GM18519 (cell line): ENCODE data around the gene PPP1R12B.
A peak's percentile ranks its signal among the peaks of the same experiment; 100 is the strongest.
"Not testable (repeated sequence)": the region's sequence is repeated elsewhere in the genome, so short reads cannot be mapped to it uniquely, and the experiment has no call there.

Experiments
- ATAC-seq: cut with Tn5 transposase; IDR thresholded peaks from one replicate; pipeline ENCODE4 v1.9.1; 2021; ENCODE audit warnings: mild to moderate bottlenecking, moderate library complexity; ENCODE audit not compliant: unreplicated experiment, low FRiP score

The PPP1R12B gene

GRCh38 chr1:202593845-202594244 is 245.3 kb downstream of the PPP1R12B start:
- ATAC-seq, result no peak

- ATAC-seq, result no peak
Measured at GRCh38 chr1:202596638-202597037, 248.1 kb downstream of the PPP1R12B start.

GRCh38 chr1:202597090-202597761 is 248.7 kb downstream of the PPP1R12B start:
- no peak for ATAC-seq

- ATAC-seq, result no peak
Measured at GRCh38 chr1:202599669-202600431, 251.4 kb downstream of the PPP1R12B start.

GRCh38 chr1:202600432-202601041 is 252.0 kb downstream of the PPP1R12B start:
- no peak for ATAC-seq

GRCh38 chr1:202603435-202603834 is 254.9 kb downstream of the PPP1R12B start:
- ATAC-seq, result no peak

- no peak for ATAC-seq
Measured at GRCh38 chr1:202605515-202605914, 257.0 kb downstream of the PPP1R12B start.

- not testable (repeated sequence) for ATAC-seq
Measured at GRCh38 chr1:202612036-202612435, 263.5 kb downstream of the PPP1R12B start.

- ATAC-seq, result no peak
Measured at GRCh38 chr1:202613571-202613970, 265.1 kb downstream of the PPP1R12B start.

- ATAC-seq, result not testable (repeated sequence)
Measured at GRCh38 chr1:202614363-202615207, 266.1 kb downstream of the PPP1R12B start.

- ATAC-seq, result not testable (repeated sequence)
Measured at GRCh38 chr1:202615208-202615500, 266.7 kb downstream of the PPP1R12B start.

GRCh38 chr1:202615501-202616354 is 267.2 kb downstream of the PPP1R12B start:
- peak; percentile 60 for ATAC-seq

- ATAC-seq, result no peak
Measured at GRCh38 chr1:202616355-202616915, 267.9 kb downstream of the PPP1R12B start.

- not testable (repeated sequence) for ATAC-seq
Measured at GRCh38 chr1:202619012-202619411, 270.5 kb downstream of the PPP1R12B start.

GRCh38 chr1:202619505-202619904 is 271.0 kb downstream of the PPP1R12B start:
- ATAC-seq, result no peak

GRCh38 chr1:202620036-202620435 is 271.5 kb downstream of the PPP1R12B start:
- ATAC-seq, result not testable (repeated sequence)

- no peak for ATAC-seq
Measured at GRCh38 chr1:202621446-202621845, 272.9 kb downstream of the PPP1R12B start.

GRCh38 chr1:202622388-202622787 is 273.9 kb downstream of the PPP1R12B start:
- no peak for ATAC-seq

GRCh38 chr1:202623075-202623474 is 274.6 kb downstream of the PPP1R12B start:
- ATAC-seq, result no peak
